Hindlimb muscle (tissue), 1 donor: ENCODE results near the gene TICRR. TPM values are rescaled to one million over a fixed set of nuclear protein-coding genes. Genes with fewer than 3 reads are reported as not detected.

Source experiments
- DNase-seq: peaks from one replicate; pipeline ENCODE4 v3.0.0-alpha.2; 2013
- polyA plus RNA-seq: library from polyadenylated mRNA; unstranded; fragments of 120-200 nt; gene quantifications from one replicate; pipeline ENCODE4 v1.2.1, GENCODE V29; 2013; ENCODE audit not compliant: insufficient read length

The TICRR gene
- polyA plus RNA-seq, 1 donor = 3.8 TPM

DNA sequence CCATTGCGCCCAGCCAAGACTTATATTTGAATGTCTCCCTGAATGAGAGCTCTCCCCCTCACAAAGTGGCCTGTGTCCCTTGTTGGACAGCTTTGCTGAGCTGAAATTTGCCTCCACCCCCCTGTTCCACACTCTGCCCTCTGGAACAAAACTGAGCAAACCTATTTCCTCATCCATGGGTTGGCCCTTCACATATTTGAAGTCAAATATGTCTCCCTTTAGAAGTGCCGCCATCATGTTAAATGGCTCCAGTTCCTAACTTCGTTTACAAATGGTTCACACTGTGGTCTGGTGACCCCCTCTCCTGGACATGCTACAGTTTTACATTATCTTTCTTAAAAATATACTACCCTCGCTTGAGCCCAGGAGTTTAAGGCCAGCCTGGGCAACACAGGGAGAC, 99.3 kb downstream of the TICRR start:
- DNase-seq = no peak

DNA sequence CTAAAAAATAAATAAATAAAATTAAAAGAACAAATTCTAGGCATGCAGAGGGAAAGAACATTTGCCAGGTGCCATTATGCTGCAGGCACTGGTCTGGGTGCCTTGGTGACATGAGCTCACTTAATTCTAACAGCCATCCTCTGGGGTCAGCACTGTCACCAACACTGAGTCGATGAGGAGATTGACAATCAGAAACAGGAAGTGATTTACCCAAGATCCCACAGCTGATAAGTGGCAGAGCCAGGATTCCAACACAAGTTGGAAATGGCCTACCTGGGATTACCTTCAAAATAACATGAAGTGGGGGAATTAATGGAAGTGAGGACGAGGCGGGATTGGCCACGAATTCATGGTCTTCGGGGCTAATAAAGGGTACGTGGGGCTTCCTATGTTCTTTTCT, 100.3 kb downstream of the TICRR start:
- DNase-seq = no peak

DNA sequence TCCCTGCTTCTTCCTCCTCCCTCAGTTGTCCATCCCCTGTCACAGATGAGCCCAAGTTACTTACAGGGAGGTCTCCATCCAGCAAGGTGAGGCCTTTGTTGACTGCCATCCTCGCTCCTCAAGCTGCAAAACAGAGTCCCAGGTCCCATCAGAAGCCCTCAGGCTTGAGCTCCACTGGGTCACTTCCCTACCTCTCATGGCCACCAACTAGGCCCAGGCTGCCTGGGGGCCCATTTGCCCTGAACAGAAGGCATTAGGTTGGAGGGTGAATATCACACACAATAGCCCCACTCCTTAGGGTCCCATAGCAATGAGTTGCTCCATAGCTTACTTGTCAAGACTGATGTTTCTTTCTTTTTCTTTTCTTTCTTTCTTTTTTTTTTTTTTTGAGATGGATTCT, 102.1 kb downstream of the TICRR start:
- DNase-seq = no peak

Other genes starting within 250 kb of the TICRR start
- 40.1 TPM for gene POLG, start 240.6 kb upstream of the TICRR start, polyA plus RNA-seq
- gene RHCG, start 78.9 kb upstream of the TICRR start, polyA plus RNA-seq = not detected
- 7.1 TPM for gene KIF7, start 80.0 kb downstream of the TICRR start, polyA plus RNA-seq
- gene PLIN1, start 103.9 kb downstream of the TICRR start, polyA plus RNA-seq = 12.4 TPM
- gene PEX11A, start 115.3 kb downstream of the TICRR start, polyA plus RNA-seq = 6.2 TPM
- gene WDR93, start 115.3 kb downstream of the TICRR start, polyA plus RNA-seq = 0.14 TPM
- 1.3 TPM for gene MESP1, start 175.8 kb downstream of the TICRR start, polyA plus RNA-seq
- 0.22 TPM for gene MESP2, start 200.9 kb downstream of the TICRR start, polyA plus RNA-seq
- gene ANPEP, start 239.4 kb downstream of the TICRR start, polyA plus RNA-seq = 10.0 TPM